Head of caudate nucleus (tissue), 42 donors: Measurements from ENCODE around the gene EXOSC5.
"Not testable (repeated sequence)": the region's sequence is repeated elsewhere in the genome, so short reads cannot be mapped to it uniquely, and the experiment has no call there.

Experiments used
- DNase-seq, 42 donors: peaks; one replicate each; pipeline versions ENCODE4 v3.0.0 to v3.0.0-alpha.2; 2020 to 2021; ENCODE audit warnings: mixed read lengths in 7 of 42
- intact Hi-C: fragments of 100-400 bp; cut with DNase I; formaldehyde crosslinking; loops from one replicate; pipeline ENCODE4 v1.15.0; 2022

EXOSC5 gene

GRCh38 chr19:41411100-41411967 lies 14.2 kb upstream of the EXOSC5 start:
- DNase-seq, result no peak
- intact Hi-C loops, result no loop called here

- no peak for DNase-seq
- intact Hi-C loops, result no loop called here
Observed at GRCh38 chr19:41410336-41411054, 13.3 kb upstream of the EXOSC5 start.

- DNase-seq, result no peak
- intact Hi-C loops, result no loop called here
Observed at GRCh38 chr19:41409288-41409687, 12.1 kb upstream of the EXOSC5 start.

- intact Hi-C loops, result not testable (repeated sequence)
Observed at GRCh38 chr19:41408846-41409245, 11.7 kb upstream of the EXOSC5 start.

GRCh38 chr19:41408256-41408655 lies 11.1 kb upstream of the EXOSC5 start:
- intact Hi-C loops, result no loop called here
- no peak for DNase-seq

More at GRCh38 chr19:41408846-41409245, 11.7 kb upstream of the EXOSC5 start:
- not testable (repeated sequence) for DNase-seq

- no peak for DNase-seq
- intact Hi-C loops, result no loop called here
Observed at GRCh38 chr19:41407271-41407670, 10.1 kb upstream of the EXOSC5 start.

- intact Hi-C loops, result no loop called here
- DNase-seq, result no peak
Observed at GRCh38 chr19:41405776-41406175, 8.6 kb upstream of the EXOSC5 start.

GRCh38 chr19:41403181-41403970 lies 6.2 kb upstream of the EXOSC5 start:
- intact Hi-C loops, result no loop called here
- no peak for DNase-seq

GRCh38 chr19:41402010-41402409 lies 4.9 kb upstream of the EXOSC5 start:
- intact Hi-C loops, result no loop called here
- DNase-seq, result no peak

GRCh38 chr19:41401483-41401882 lies 4.3 kb upstream of the EXOSC5 start:
- intact Hi-C loops, result no loop called here
- DNase-seq, result no peak

GRCh38 chr19:41399525-41399924 lies 2.4 kb upstream of the EXOSC5 start:
- intact Hi-C loops, result loop anchor here (5.0 kb wide), 2 partner anchors 37 to 38 kb away; partner anchors contain the start of genes B9D2 and DMAC2

GRCh38 chr19:41399091-41399490 lies 1.9 kb upstream of the EXOSC5 start:
- no peak for DNase-seq
- intact Hi-C loops, result loop anchor here (5.0 kb wide), 2 partner anchors 37 to 38 kb away; partner anchors contain the start of genes B9D2 and DMAC2

More at GRCh38 chr19:41399525-41399924, 2.4 kb upstream of the EXOSC5 start:
- DNase-seq, result no peak

- intact Hi-C loops, result loop anchor here (5.0 kb wide), 2 partner anchors 36 to 39 kb away; partner anchors contain the start of genes B9D2 and DMAC2
- DNase-seq, result no peak
Observed at GRCh38 chr19:41398598-41398997, 1.4 kb upstream of the EXOSC5 start.

- intact Hi-C loops, result loop anchor here (5.0 kb wide), 2 partner anchors 36 to 39 kb away; partner anchors contain the start of genes B9D2 and DMAC2
- no peak for DNase-seq
Observed at GRCh38 chr19:41398050-41398418, 875 bp upstream of the EXOSC5 start.

- intact Hi-C loops, result loop anchor here (5.0 kb wide), 2 partner anchors 33 to 42 kb away; partner anchors contain the start of genes B9D2 and DMAC2
- no peak for DNase-seq
Observed at GRCh38 chr19:41395355-41395754, 1.8 kb downstream of the EXOSC5 start.

GRCh38 chr19:41392775-41393174 lies 4.4 kb downstream of the EXOSC5 start:
- intact Hi-C loops, result no loop called here
- DNase-seq, result no peak

GRCh38 chr19:41391618-41392017 lies 5.5 kb downstream of the EXOSC5 start:
- no peak for DNase-seq
- intact Hi-C loops, result no loop called here

- intact Hi-C loops, result no loop called here
- DNase-seq, result peak in 29 of 42 donors; percentile 10 to 78 (median 39)
Observed at GRCh38 chr19:41386442-41386841, 10.7 kb downstream of the EXOSC5 start.

GRCh38 chr19:41384351-41384750 lies 12.8 kb downstream of the EXOSC5 start:
- no peak for DNase-seq
- intact Hi-C loops, result no loop called here
